ENCODE results near the gene KPNA1. TPM values are rescaled to one million over a fixed set of nuclear protein-coding genes. Genes with fewer than 3 reads are reported as not detected.

The KPNA1 gene
- total and polyA plus RNA-seq, 2 of the 13 experiments (the other 11 are each of a cell fraction or from before 2014, with no cell fraction given) = 15.4 to 30.0 TPM

DNA sequence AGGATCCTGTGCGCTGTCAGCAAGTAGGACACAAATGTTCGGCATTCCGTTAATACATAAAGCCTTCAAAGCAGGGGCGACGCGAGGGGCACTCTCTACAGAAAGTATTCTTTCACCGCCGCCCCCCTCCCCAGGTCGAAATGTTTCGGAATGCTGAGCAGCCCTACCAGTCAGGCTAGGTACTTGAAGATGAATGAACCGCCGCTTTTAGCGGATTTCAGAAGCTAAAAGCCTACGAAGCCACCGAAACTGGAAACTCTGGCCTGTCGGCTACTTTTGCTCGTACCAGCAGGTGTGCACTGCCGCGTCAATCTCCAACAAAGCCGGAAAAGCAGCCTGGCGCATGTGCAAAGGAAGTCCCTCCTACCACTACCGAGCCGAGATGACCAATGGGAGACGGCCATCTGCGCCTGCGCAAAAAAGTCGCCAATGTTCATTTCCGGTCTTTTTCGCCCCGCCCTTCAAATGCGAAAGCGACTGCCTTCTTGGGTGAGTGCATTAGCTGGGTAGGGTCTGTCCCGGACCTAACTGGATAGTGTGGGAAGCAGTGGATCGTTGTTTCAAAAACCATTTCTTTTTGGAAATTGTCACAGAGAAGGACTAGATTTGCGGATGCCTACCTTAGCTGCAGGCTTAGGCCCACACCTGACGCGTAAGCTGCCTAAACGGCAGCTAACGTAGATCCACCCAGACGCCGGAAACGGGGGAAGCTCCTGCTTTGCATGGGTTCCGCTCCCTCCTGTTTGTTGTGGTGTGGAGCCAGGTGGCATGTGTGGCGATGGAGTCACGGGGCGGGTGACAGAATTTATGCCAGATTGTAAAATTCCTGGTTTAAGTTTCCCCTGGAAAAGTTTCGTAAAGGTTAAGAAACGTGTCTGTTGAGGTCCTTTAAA is 98.7 kb downstream of the KPNA1 start, which contains the start of gene WDR5B (continued):
- TF ChIP-seq, protein P1, sequence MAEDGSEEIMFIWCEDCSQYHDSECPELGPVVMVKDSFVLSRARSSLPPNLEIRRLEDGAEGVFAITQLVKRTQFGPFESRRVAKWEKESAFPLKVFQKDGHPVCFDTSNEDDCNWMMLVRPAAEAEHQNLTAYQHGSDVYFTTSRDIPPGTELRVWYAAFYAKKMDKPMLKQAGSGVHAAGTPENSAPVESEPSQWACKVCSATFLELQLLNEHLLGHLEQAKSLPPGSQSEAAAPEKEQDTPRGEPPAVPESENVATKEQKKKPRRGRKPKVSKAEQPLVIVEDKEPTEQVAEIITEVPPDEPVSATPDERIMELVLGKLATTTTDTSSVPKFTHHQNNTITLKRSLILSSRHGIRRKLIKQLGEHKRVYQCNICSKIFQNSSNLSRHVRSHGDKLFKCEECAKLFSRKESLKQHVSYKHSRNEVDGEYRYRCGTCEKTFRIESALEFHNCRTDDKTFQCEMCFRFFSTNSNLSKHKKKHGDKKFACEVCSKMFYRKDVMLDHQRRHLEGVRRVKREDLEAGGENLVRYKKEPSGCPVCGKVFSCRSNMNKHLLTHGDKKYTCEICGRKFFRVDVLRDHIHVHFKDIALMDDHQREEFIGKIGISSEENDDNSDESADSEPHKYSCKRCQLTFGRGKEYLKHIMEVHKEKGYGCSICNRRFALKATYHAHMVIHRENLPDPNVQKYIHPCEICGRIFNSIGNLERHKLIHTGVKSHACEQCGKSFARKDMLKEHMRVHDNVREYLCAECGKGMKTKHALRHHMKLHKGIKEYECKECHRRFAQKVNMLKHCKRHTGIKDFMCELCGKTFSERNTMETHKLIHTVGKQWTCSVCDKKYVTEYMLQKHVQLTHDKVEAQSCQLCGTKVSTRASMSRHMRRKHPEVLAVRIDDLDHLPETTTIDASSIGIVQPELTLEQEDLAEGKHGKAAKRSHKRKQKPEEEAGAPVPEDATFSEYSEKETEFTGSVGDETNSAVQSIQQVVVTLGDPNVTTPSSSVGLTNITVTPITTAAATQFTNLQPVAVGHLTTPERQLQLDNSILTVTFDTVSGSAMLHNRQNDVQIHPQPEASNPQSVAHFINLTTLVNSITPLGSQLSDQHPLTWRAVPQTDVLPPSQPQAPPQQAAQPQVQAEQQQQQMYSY (CRISPR knock-in tag; IDR thresholded peaks at IDR 0.05) = no peak
- TF ChIP-seq, protein P2, sequence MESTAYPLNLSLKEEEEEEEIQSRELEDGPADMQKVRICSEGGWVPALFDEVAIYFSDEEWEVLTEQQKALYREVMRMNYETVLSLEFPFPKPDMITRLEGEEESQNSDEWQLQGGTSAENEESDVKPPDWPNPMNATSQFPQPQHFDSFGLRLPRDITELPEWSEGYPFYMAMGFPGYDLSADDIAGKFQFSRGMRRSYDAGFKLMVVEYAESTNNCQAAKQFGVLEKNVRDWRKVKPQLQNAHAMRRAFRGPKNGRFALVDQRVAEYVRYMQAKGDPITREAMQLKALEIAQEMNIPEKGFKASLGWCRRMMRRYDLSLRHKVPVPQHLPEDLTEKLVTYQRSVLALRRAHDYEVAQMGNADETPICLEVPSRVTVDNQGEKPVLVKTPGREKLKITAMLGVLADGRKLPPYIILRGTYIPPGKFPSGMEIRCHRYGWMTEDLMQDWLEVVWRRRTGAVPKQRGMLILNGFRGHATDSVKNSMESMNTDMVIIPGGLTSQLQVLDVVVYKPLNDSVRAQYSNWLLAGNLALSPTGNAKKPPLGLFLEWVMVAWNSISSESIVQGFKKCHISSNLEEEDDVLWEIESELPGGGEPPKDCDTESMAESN (CRISPR knock-in tag; conservative IDR thresholded peaks at IDR 0.05) = 0 out of 2 replicates have a peak, but pooled peaks have one; percentile 31
- peak; percentile 71 for TF ChIP-seq SALL1 (CRISPR knock-in tag; IDR thresholded peaks at IDR 0.05)
- TF ChIP-seq REST (IDR thresholded peaks at IDR 0.05; ENCODE audit: borderline replicate concordance in 1 of 2, low read depth in 1 of 2, low read length in 2 of 2) = peak in 1 of 2 experiments; percentile 23; a peak in 1 of 4 replicates
- TF ChIP-seq GABPA (IDR thresholded peaks at IDR 0.05; ENCODE audit: low read depth, low read length) = peak; percentile 70
- TF ChIP-seq GABPA (CRISPR knock-in tag; IDR thresholded peaks at IDR 0.05; ENCODE audit: low read depth) = peak; percentile 94
- peak; percentile 87 for TF ChIP-seq DR1 (CRISPR knock-in tag; IDR thresholded peaks at IDR 0.05)
- TF ChIP-seq RBM22 (optimal IDR thresholded peaks at IDR 0.05; ENCODE audit: low read length) = peak; percentile 59
- TF ChIP-seq YEATS4 (CRISPR knock-in tag; IDR thresholded peaks at IDR 0.05; ENCODE audit: borderline replicate concordance) = peak; percentile 92
- TF ChIP-seq TMF1 (CRISPR knock-in tag; IDR thresholded peaks at IDR 0.05; ENCODE audit: low read depth) = peak; percentile 50; the same call in 1 of the 2 replicates
- TF ChIP-seq ZNF280D (CRISPR knock-in tag; IDR thresholded peaks at IDR 0.05) = peak; percentile 60; the same call in 1 of the 2 replicates
- no peak; the same call in 1 of the 2 replicates for TF ChIP-seq ARID2 (CRISPR knock-in tag; IDR thresholded peaks at IDR 0.05; ENCODE audit: borderline replicate concordance)
- peak; percentile 96 for TF ChIP-seq KAT8 (CRISPR knock-in tag; IDR thresholded peaks at IDR 0.05)
- TF ChIP-seq ZNF180 (CRISPR knock-in tag; IDR thresholded peaks at IDR 0.05; ENCODE audit: borderline replicate concordance, low read depth) = no peak
- peak; percentile 68; the same call in 1 of the 2 replicates for TF ChIP-seq KAT7 (CRISPR knock-in tag; IDR thresholded peaks at IDR 0.05; ENCODE audit: borderline replicate concordance)

All from HepG2 (cell line).